Left cardiac atrium (tissue), 4 donors: ENCODE measurements around the gene NKX3-2. TPM values are rescaled to one million over a fixed set of nuclear protein-coding genes. Genes with fewer than 3 reads are reported as not detected.
"Not testable (repeated sequence)": the region's sequence is repeated elsewhere in the genome, so short reads cannot be mapped to it uniquely, and the experiment has no call there.

Experiments used
- ATAC-seq, 2 donors: fragments of 200-7000 bp; cut with Tn5 transposase; one replicate each; pipeline ENCODE4 v1.9.1; 2020; ENCODE audit warnings: mild to moderate bottlenecking in 2 of 2, moderate library complexity in 2 of 2
- DNase-seq: peaks from one replicate; pipeline ENCODE4 v3.0.0-alpha.2; 2020
- intact Hi-C, 2 donors: fragments of 100-400 bp; cut with DNase I; formaldehyde crosslinking; loops; one replicate each; pipeline versions ENCODE4 v1.14.1 to v1.15.1; 2022 to 2023
- long read RNA-seq: library from polyadenylated mRNA; unstranded; transcript quantifications from one replicate; pipeline ENCODE4 v2.0.0, GENCODE V29; 2021
- total RNA-seq, 2 donors: library from RNA; stranded (reverse); fragmentation: NEBNext Ultra II Directional; extraction: Animal tissue kit (Norgen Biotek cat#: 25700); gene quantifications; one replicate each; pipeline ENCODE4 v1.2.1, GENCODE V29; 2021
- donor health status: DM: no; HTN: yes; CAD: no.
- donor health status: DM: no; HTN: yes; CAD: no; lungs with severe emphysema.
- donor health status: DM: yes; HTN: yes; CAD: no.
- donor health status: Dilated cardiomyopathy.

NKX3-2 gene
- total RNA-seq = not detected
- long read RNA-seq = 0 reads

DNA sequence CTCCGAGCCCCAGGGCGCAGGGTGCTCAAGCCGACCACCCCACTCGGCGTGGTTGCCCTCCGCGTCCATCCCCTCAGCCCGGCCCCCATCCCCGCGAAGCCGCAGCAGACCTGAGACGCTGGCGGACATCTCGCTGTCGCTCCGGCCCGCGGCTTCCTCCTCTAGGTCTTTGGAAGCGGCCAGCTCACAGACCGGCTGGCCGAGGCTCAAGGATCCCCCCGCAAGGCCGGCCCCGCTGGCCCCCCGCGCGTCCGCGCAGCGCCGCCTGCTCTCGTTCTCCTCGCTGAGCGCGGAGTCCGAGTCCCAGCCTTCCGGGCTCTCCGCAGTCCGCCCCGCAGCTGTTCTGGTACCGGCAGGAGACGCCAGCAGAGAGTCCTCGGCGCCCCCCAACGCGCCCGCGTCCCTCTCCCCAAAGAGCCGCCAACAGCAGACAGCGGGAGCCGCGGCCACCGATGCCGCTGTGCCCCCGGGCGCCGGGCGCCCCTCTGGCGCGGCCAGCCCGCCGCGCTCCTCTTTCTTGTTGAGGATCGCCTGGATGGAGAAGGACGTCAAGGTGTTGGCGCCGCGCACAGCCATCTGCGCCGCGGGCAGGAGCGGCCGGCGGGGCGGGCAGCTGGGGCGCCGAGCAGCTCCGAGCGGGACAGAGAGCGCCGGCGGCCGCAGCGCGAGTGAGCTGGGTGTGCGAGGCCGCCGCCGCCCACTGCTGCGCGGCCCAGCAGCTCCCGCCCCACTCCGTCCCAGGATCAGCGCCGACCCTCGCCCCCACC is at the start of gene NKX3-2:
NKX3-2 (minus strand) TSS at position 670 of the 767 bp plus-strand sequence; CDS start at position 576, 94 bp downstream.
- ATAC-seq = peak; percentile 62 to 71
- intact Hi-C loops = loop anchor here in 1 of 2 donors (10.0 kb wide), 1 partner anchor 809 kb away; no protein-coding TSS in a partner anchor
- no peak for DNase-seq

GRCh38 chr4:13592220-13592619 is 47.9 kb upstream of the NKX3-2 start:
- DNase-seq (no peak), ATAC-seq (no peak)
- intact Hi-C loops = no loop called here

GRCh38 chr4:13590766-13591165 is 46.5 kb upstream of the NKX3-2 start:
- ATAC-seq = no peak
- DNase-seq = no peak
- intact Hi-C loops = no loop called here

DNA sequence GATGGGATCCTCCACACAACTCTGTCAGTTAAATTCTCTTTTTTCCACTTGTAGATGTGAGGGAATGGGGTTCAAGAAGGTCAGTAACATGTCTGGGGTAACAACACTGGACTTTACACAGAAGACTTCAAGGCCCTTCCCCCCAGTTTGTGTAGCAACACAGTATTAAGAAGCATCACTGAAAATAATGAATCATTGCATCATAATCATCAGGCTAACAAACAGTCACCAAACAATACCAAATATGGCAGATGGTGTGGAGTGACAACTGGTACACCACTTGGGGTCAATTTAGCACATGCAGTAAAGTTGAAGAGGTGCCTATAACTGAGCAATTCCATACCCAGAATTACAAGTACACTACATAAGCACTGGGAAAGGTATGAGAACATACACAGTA is 44.6 kb upstream of the NKX3-2 start:
- intact Hi-C loops = no loop called here
- DNase-seq (no peak), ATAC-seq (no peak)

DNA sequence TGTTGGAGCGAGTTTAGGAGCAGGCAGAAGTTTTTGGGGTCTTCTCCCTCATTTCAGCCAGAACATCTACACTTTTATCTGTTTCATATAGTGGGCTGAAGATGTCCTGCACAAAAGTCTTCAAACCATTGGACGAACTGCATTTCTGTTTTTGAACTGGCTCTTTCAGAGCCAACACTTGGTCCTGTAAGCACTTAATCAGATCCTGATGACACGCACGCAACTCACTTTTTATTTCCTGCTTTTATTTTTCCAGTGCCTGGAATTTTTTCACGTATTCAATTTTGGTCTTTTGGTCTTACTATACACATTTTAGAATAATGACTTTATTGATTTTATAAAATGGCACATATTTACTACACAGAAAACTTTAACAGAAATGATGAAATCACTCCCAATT is 40.2 kb upstream of the NKX3-2 start:
- ATAC-seq (no peak), DNase-seq (no peak)
- intact Hi-C loops = no loop called here

GRCh38 chr4:13580036-13580435 is 35.7 kb upstream of the NKX3-2 start:
- DNase-seq (no peak), ATAC-seq (no peak)
- intact Hi-C loops = no loop called here

DNA sequence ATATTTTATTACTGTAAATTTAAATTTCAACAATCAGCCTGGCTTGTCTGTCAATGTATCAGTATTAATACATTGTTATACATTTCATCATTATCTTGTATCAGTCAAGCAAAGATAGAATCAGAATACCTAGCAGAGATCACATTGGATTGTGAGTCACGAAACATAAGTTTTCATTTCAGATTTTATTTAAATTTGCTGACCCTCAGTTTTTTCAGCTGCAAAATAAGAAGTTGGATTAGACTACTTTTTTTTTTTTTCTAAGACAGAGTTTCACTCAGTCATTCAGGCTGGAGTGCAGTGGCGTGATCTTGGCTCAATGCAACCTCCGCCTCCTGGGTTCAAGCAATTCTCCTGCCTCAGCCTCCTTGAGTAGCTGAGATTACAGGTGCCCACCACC is 33.4 kb upstream of the NKX3-2 start:
- DNase-seq (no peak), ATAC-seq (no peak)
- intact Hi-C loops = no loop called here

DNA sequence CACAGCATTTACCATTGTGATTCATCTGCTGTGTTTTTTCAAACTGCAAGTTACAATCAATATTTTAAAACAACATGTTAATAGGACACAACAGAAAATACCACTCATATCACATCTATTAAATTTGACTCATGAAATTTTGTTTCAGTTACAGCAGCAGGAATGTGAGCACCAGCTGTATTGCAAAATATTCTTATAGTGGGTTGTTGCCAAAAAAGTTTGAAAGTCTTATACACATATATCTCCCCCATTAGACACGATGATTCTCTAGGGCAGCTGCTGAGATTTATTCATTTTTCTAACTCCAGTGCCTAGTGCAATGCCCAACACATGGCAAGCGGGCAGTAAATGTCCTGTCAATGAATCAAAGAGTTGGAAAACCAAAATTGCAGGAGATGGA is 26.6 kb upstream of the NKX3-2 start:
- DNase-seq = no peak
- intact Hi-C loops = no loop called here
- ATAC-seq = no peak

GRCh38 chr4:13567125-13567524 is 22.8 kb upstream of the NKX3-2 start:
- DNase-seq (no peak), ATAC-seq (no peak)
- intact Hi-C loops = no loop called here

DNA sequence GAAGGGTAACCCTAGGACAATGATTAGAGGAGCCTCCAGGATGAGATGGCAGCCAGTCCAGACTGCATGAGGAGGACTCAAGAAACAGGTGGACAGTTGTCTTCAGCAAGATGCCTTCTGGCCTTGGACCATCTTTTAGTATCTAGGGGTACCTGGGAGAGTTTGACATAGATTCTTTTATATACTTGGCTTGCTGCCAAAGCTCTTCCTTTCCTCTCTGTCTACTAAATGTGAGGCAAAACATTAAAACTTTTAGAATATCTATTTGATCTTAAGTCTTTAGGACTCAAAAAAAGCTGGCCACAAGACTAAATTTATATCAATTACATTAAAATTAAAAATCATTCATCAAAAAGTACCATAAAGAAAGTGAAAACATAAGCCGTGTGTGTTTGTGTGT is 18.6 kb upstream of the NKX3-2 start:
- no peak for ATAC-seq
- intact Hi-C loops = no loop called here
- no peak for DNase-seq

- ATAC-seq (no peak), DNase-seq (no peak)
- intact Hi-C loops = no loop called here
These were observed 17.4 kb upstream of the NKX3-2 start for GRCh38 chr4:13561673-13562072.

- not testable (repeated sequence) for DNase-seq
These were observed 15.8 kb upstream of the NKX3-2 start for GRCh38 chr4:13560111-13560510.

GRCh38 chr4:13559413-13559812 is 15.1 kb upstream of the NKX3-2 start:
- intact Hi-C loops = no loop called here
- DNase-seq (no peak), ATAC-seq (no peak)

More at GRCh38 chr4:13560111-13560510, 15.8 kb upstream of the NKX3-2 start:
- ATAC-seq, intact Hi-C loops: not testable (repeated sequence)

GRCh38 chr4:13558881-13559280 is 14.6 kb upstream of the NKX3-2 start:
- no peak for DNase-seq
- intact Hi-C loops = no loop called here
- no peak for ATAC-seq

DNA sequence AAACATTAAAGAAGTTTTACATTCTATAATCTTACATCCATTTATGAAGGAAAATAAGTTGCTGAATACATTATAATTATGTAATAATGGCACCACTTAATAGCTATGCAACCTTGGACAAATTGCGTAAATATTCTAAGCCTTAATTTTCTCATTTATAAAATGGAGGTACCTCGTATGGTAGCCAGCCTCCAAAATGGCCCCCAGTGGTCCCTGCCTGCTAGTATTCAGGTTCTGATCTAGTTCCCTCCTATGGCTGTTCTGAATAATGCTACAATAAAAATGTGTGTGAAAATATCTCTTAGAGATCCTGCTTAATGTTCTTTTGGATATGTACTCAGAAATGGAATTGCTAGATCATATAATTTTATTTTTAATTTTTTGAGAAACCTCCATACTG is 11.0 kb upstream of the NKX3-2 start:
- ATAC-seq (no peak), DNase-seq (no peak)
- intact Hi-C loops = no loop called here

DNA sequence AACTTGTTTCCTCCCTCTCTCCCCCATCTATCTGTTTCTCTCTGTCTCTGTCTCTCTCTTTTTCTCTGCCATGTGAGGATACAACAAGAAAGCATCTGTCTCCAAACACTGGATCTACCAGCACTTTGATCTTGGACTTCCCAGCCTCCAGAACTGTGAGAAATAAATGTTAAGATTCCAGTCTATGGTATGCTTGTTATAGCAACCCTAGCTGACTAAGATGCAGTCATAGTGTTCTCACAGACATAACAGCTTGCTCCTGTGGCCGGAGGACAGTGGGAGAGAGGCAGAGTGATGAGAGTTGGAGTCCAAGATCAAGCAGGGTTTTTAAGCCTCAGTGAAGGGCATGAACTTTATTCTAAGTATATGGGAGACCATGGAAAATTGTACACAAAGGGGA is 8.8 kb upstream of the NKX3-2 start:
- ATAC-seq = no peak

GRCh38 chr4:13548984-13549546 is 4.8 kb upstream of the NKX3-2 start:
- intact Hi-C loops = loop anchor here (2.0 to 10.0 kb wide), 3 partner anchors 697 to 818 kb away; no protein-coding TSS in a partner anchor
- peak; percentile 80 for DNase-seq
- peak; percentile 58 to 66 for ATAC-seq

More for the DNA sequence above, 8.8 kb upstream of the NKX3-2 start:
- DNase-seq = no peak
- intact Hi-C loops = no loop called here

- intact Hi-C loops = loop anchor here (2.0 to 10.0 kb wide), 3 partner anchors 696 to 818 kb away; no protein-coding TSS in a partner anchor
- no peak for DNase-seq
- no peak for ATAC-seq
These were observed 4.0 kb upstream of the NKX3-2 start for GRCh38 chr4:13548059-13548983.

GRCh38 chr4:13547485-13548041 is 3.3 kb upstream of the NKX3-2 start:
- intact Hi-C loops = loop anchor here (2.0 to 10.0 kb wide), 3 partner anchors 695 to 817 kb away; no protein-coding TSS in a partner anchor
- DNase-seq = no peak
- ATAC-seq = no peak
